ENCODE results near the gene PLPP6.

The PLPP6 gene

GRCh38 chr9:4620057-4620765, 41.9 kb upstream of the PLPP6 start:
- no peak overlapping the region for H3K27ac ChIP-seq (ENCODE audit: insufficient read depth in 1 of 2, low read depth in 1 of 2, low read length in 2 of 2, poor library complexity in 1 of 2, severe bottlenecking in 2 of 2)
- ChIA-PET CTCF (no interaction called here), POLR2A (no interaction called here)
- peak in 2 of 3 donors; percentile 60 to 62 for DNase-seq
- WGBS (ENCODE audit: insufficient coverage) = 33% methylated on average over 3 of the region's 3 CpGs
- peaks cover 0 to 2% (median 0%) of the 10 kb centered on the region in 5 experiments for H3K9me3 ChIP-seq (ENCODE audit: control extremely low read depth in 1 of 5, control insufficient read depth in 4 of 5, insufficient read depth in 2 of 5, low read depth in 1 of 5, low read length in 4 of 5)
- no peak overlapping the region for H3K4me3 ChIP-seq (ENCODE audit: control insufficient read depth in 1 of 7, extremely low read depth in 1 of 7, insufficient read depth in 4 of 7, low read depth in 2 of 7, low read length in 6 of 7)
- H3K4me1 ChIP-seq (ENCODE audit: control extremely low read depth in 1 of 4, control insufficient read depth in 4 of 4, insufficient read depth in 4 of 4, low read length in 3 of 4) = peaks cover 0 to 7% (median 3%) of the 10 kb centered on the region in 4 experiments
- H3K36me3 ChIP-seq (ENCODE audit: control insufficient read depth in 4 of 4, insufficient read depth in 4 of 4, low read length in 3 of 4) = no peaks in the 10 kb centered on the region
- H3K27me3 ChIP-seq (replicated peaks in 2 of 5; ENCODE audit: control insufficient read depth in 4 of 5, insufficient read depth in 5 of 5, low read length in 4 of 5) = peaks cover 0 to 68% (median 16%) of the 10 kb centered on the region in 5 experiments

GRCh38 chr9:4620881-4621555, 41.1 kb upstream of the PLPP6 start:
- H3K9me3 ChIP-seq (ENCODE audit: control extremely low read depth in 1 of 5, control insufficient read depth in 4 of 5, insufficient read depth in 2 of 5, low read depth in 1 of 5, low read length in 4 of 5) = peaks cover 0 to 2% (median 0%) of the 10 kb centered on the region in 5 experiments
- no peak overlapping the region for H3K27ac ChIP-seq (ENCODE audit: insufficient read depth in 1 of 2, low read depth in 1 of 2, low read length in 2 of 2, poor library complexity in 1 of 2, severe bottlenecking in 2 of 2)
- DNase-seq = no peak
- H3K4me1 ChIP-seq (ENCODE audit: control extremely low read depth in 1 of 4, control insufficient read depth in 4 of 4, insufficient read depth in 4 of 4, low read length in 3 of 4) = peaks cover 0 to 7% (median 3%) of the 10 kb centered on the region in 4 experiments
- H3K27me3 ChIP-seq (replicated peaks in 2 of 5; ENCODE audit: control insufficient read depth in 4 of 5, insufficient read depth in 5 of 5, low read length in 4 of 5) = peaks cover 0 to 66% (median 16%) of the 10 kb centered on the region in 5 experiments
- POLR2A ChIA-PET = no interaction called here
- CTCF ChIA-PET = interaction anchor here (1.4 kb wide), 1 partner anchor 20 kb away, joined by 3 read pairs; no protein-coding TSS in a partner anchor
- 87% methylated on average over 1 of the region's 2 CpGs for WGBS (ENCODE audit: insufficient coverage)
- H3K4me3 ChIP-seq (ENCODE audit: control insufficient read depth in 1 of 7, extremely low read depth in 1 of 7, insufficient read depth in 4 of 7, low read depth in 2 of 7, low read length in 6 of 7) = no peak overlapping the region
- H3K36me3 ChIP-seq (ENCODE audit: control insufficient read depth in 4 of 4, insufficient read depth in 4 of 4, low read length in 3 of 4) = no peaks in the 10 kb centered on the region

GRCh38 chr9:4622016-4622415, 40.1 kb upstream of the PLPP6 start:
- 92% methylated on average over 10 of the region's 10 CpGs for WGBS (ENCODE audit: insufficient coverage)
- Histone ChIP-seq H3K36me3 (ENCODE audit: control insufficient read depth in 4 of 4, insufficient read depth in 4 of 4, low read length in 3 of 4) (no peaks in the 10 kb centered on the region), H3K9me3 (ENCODE audit: control extremely low read depth in 1 of 5, control insufficient read depth in 4 of 5, insufficient read depth in 2 of 5, low read depth in 1 of 5, low read length in 4 of 5) (peaks cover 0 to 2% (median 0%) of the 10 kb centered on the region in 5 experiments), H3K4me1 (ENCODE audit: control extremely low read depth in 1 of 4, control insufficient read depth in 4 of 4, insufficient read depth in 4 of 4, low read length in 3 of 4) (peaks cover 0 to 7% (median 3%) of the 10 kb centered on the region in 4 experiments), H3K27me3 (replicated peaks in 2 of 5; ENCODE audit: control insufficient read depth in 4 of 5, insufficient read depth in 5 of 5, low read length in 4 of 5) (peaks cover 0 to 68% (median 19%) of the 10 kb centered on the region in 5 experiments), H3K4me3 (ENCODE audit: control insufficient read depth in 1 of 7, extremely low read depth in 1 of 7, insufficient read depth in 4 of 7, low read depth in 2 of 7, low read length in 6 of 7) (no peak overlapping the region), H3K27ac (ENCODE audit: insufficient read depth in 1 of 2, low read depth in 1 of 2, low read length in 2 of 2, poor library complexity in 1 of 2, severe bottlenecking in 2 of 2) (no peak overlapping the region)
- CTCF ChIA-PET = interaction anchor here (1.1 to 1.4 kb wide), 2 partner anchors 18 to 21 kb away, joined by 3 read pairs; no protein-coding TSS in a partner anchor
- POLR2A ChIA-PET = no interaction called here
- DNase-seq = no peak

- WGBS (ENCODE audit: insufficient coverage) = 20% methylated on average over 1 of the region's 2 CpGs
- Histone ChIP-seq H3K4me3 (ENCODE audit: control insufficient read depth in 1 of 7, extremely low read depth in 1 of 7, insufficient read depth in 4 of 7, low read depth in 2 of 7, low read length in 6 of 7) (no peak overlapping the region), H3K9me3 (ENCODE audit: control extremely low read depth in 1 of 5, control insufficient read depth in 4 of 5, insufficient read depth in 2 of 5, low read depth in 1 of 5, low read length in 4 of 5) (no peaks in the 10 kb centered on the region), H3K4me1 (ENCODE audit: control extremely low read depth in 1 of 4, control insufficient read depth in 4 of 4, insufficient read depth in 4 of 4, low read length in 3 of 4) (no peaks in the 10 kb centered on the region), H3K27ac (ENCODE audit: insufficient read depth in 1 of 2, low read depth in 1 of 2, low read length in 2 of 2, poor library complexity in 1 of 2, severe bottlenecking in 2 of 2) (no peak overlapping the region), H3K36me3 (ENCODE audit: control insufficient read depth in 4 of 4, insufficient read depth in 4 of 4, low read length in 3 of 4) (no peaks in the 10 kb centered on the region), H3K27me3 (replicated peaks in 2 of 5; ENCODE audit: control insufficient read depth in 4 of 5, insufficient read depth in 5 of 5, low read length in 4 of 5) (peaks cover 0 to 69% (median 14%) of the 10 kb centered on the region in 5 experiments)
- POLR2A ChIA-PET = no interaction called here
- DNase-seq = no peak
- CTCF ChIA-PET = no interaction called here
Measured at GRCh38 chr9:4630836-4631235, 31.3 kb upstream of the PLPP6 start.

GRCh38 chr9:4638968-4639367, 23.1 kb upstream of the PLPP6 start:
- CTCF ChIA-PET = interaction anchor here (1.2 to 2.5 kb wide), 5 partner anchors 13 to 253 kb away, joined by 3 to 11 read pairs (median 4); no protein-coding TSS in a partner anchor

GRCh38 chr9:4639420-4639819, 22.7 kb upstream of the PLPP6 start:
- H3K27ac ChIP-seq (ENCODE audit: insufficient read depth in 1 of 2, low read depth in 1 of 2, low read length in 2 of 2, poor library complexity in 1 of 2, severe bottlenecking in 2 of 2) = no peak overlapping the region
- no CpG with 5 or more reads among the region's 2 CpGs for WGBS (ENCODE audit: insufficient coverage)
- POLR2A ChIA-PET = no interaction called here

More at GRCh38 chr9:4638968-4639367, 23.1 kb upstream of the PLPP6 start:
- Histone ChIP-seq H3K36me3 (ENCODE audit: control insufficient read depth in 4 of 4, insufficient read depth in 4 of 4, low read length in 3 of 4) (no peaks in the 10 kb centered on the region), H3K9me3 (ENCODE audit: control extremely low read depth in 1 of 5, control insufficient read depth in 4 of 5, insufficient read depth in 2 of 5, low read depth in 1 of 5, low read length in 4 of 5) (no peaks in the 10 kb centered on the region), H3K4me3 (ENCODE audit: control insufficient read depth in 1 of 7, extremely low read depth in 1 of 7, insufficient read depth in 4 of 7, low read depth in 2 of 7, low read length in 6 of 7) (no peak overlapping the region), H3K27me3 (replicated peaks in 2 of 5; ENCODE audit: control insufficient read depth in 4 of 5, insufficient read depth in 5 of 5, low read length in 4 of 5) (peaks cover 0 to 64% (median 4%) of the 10 kb centered on the region in 5 experiments), H3K27ac (ENCODE audit: insufficient read depth in 1 of 2, low read depth in 1 of 2, low read length in 2 of 2, poor library complexity in 1 of 2, severe bottlenecking in 2 of 2) (no peak overlapping the region), H3K4me1 (ENCODE audit: control extremely low read depth in 1 of 4, control insufficient read depth in 4 of 4, insufficient read depth in 4 of 4, low read length in 3 of 4) (no peaks in the 10 kb centered on the region)
- POLR2A ChIA-PET = no interaction called here
- 93% methylated on average over 3 of the region's 3 CpGs for WGBS (ENCODE audit: insufficient coverage)
- DNase-seq = no peak

More at GRCh38 chr9:4639420-4639819, 22.7 kb upstream of the PLPP6 start:
- CTCF ChIA-PET = interaction anchor here (1.2 to 2.5 kb wide), 7 partner anchors 14 to 323 kb away, joined by 3 to 11 read pairs (median 4); partner anchors contain the start of gene SPATA6L
- H3K9me3 ChIP-seq (ENCODE audit: control extremely low read depth in 1 of 5, control insufficient read depth in 4 of 5, insufficient read depth in 2 of 5, low read depth in 1 of 5, low read length in 4 of 5) = no peaks in the 10 kb centered on the region
- H3K27me3 ChIP-seq (replicated peaks in 2 of 5; ENCODE audit: control insufficient read depth in 4 of 5, insufficient read depth in 5 of 5, low read length in 4 of 5) = peaks cover 0 to 60% (median 4%) of the 10 kb centered on the region in 5 experiments
- H3K4me1 ChIP-seq (ENCODE audit: control extremely low read depth in 1 of 4, control insufficient read depth in 4 of 4, insufficient read depth in 4 of 4, low read length in 3 of 4) = no peaks in the 10 kb centered on the region
- no peak overlapping the region for H3K4me3 ChIP-seq (ENCODE audit: control insufficient read depth in 1 of 7, extremely low read depth in 1 of 7, insufficient read depth in 4 of 7, low read depth in 2 of 7, low read length in 6 of 7)
- H3K36me3 ChIP-seq (ENCODE audit: control insufficient read depth in 4 of 4, insufficient read depth in 4 of 4, low read length in 3 of 4) = no peaks in the 10 kb centered on the region
- DNase-seq = no peak
